Testis (tissue), 5 donors: ENCODE results near the gene CNTN5. TPM values are rescaled to one million over a fixed set of nuclear protein-coding genes. Genes with fewer than 3 reads are reported as not detected.
A peak's percentile ranks its signal among the peaks of the same experiment; 100 is the strongest.

Experiments used
- DNase-seq: peaks from one replicate; pipeline ENCODE4 v3.0.0-alpha.2; 2019
- H3K27ac ChIP-seq, 2 donors: fragments of 200-600 bp; sonication (generic); one replicate each; pipeline ENCODE4 v1.5.1; 2019
- H3K27me3 ChIP-seq: fragments of 200-600 bp; sonication (generic); one replicate; pipeline ENCODE4 v1.5.1; 2019
- H3K36me3 ChIP-seq: fragments of 200-600 bp; sonication (generic); one replicate; pipeline ENCODE4 v1.5.1; 2017; ENCODE audit warnings: low read depth; ENCODE audit errors: missing control alignments
- H3K4me1 ChIP-seq: fragments of 200-600 bp; sonication (generic); one replicate; pipeline ENCODE4 v1.5.1; 2019
- H3K4me3 ChIP-seq, 2 donors: fragments of 200-600 bp; sonication (generic); one replicate each; pipeline ENCODE4 v1.5.1; 2017 to 2019
- H3K9me3 ChIP-seq: fragments of 200-600 bp; sonication (generic); one replicate; pipeline ENCODE4 v1.5.1; 2017
- POLR2A ChIP-seq: fragments of 450-650 bp; IDR thresholded peaks from one replicate; pipeline ENCODE4 v1.6.1; 2017; ENCODE audit warnings: antibody characterized with exemption, mild to moderate bottlenecking, moderate library complexity
- WGBS, 2 donors: methylation state at CpG; one replicate each; pipeline ENCODE4 v1.1.5; 2018; 5-methylcytosine and 5-hydroxymethylcytosine counted together
- intact Hi-C: fragments of 100-400 bp; cut with DNase I; formaldehyde crosslinking; loops from one replicate; pipeline ENCODE4 v1.15.1; 2023; ENCODE audit warnings: low total_unique reads
- long read RNA-seq, 2 donors: transcript quantifications; one replicate each; lab custom pipeline, GENCODE V29; 2026
- polyA plus RNA-seq: library from polyadenylated mRNA; stranded (reverse); fragments of 350-450 nt; fragmentation: Illumina TruSeq; extraction: RNeasy Lipid Tissue Mini Kit (QIAGEN cat#74804); gene quantifications from one replicate; pipeline ENCODE4 v1.2.3, GENCODE V29; 2014; ENCODE audit warnings: low read depth, low replicate concordance; ENCODE audit not compliant: insufficient read depth
- total RNA-seq, 2 donors: library from RNA; depleted of rRNA; stranded (reverse); fragments of >200 nt; gene quantifications; one replicate each; pipeline ENCODE4 v1.2.3, GENCODE V29; 2016
- TF ChIP-seq, protein P1 (sequence below), 3 experiments: fragments of 450-650 bp in 2 of 3; fragments of 200-600 bp in 1 of 3; sonication (generic) in 1 of 3; IDR thresholded peaks; one replicate each; pipeline ENCODE4 v1.5.1; 2016 to 2019; ENCODE audit warnings: antibody characterized with exemption in 3 of 3, mild to moderate bottlenecking in 2 of 3, moderate library complexity in 1 of 3

The CNTN5 gene
- total RNA-seq (under 1 TPM; 0.55 to 0.99 TPM), polyA plus RNA-seq (0.78 TPM)
- long read RNA-seq, donor 1, partial matches to known transcripts: 0 of 1 reads
- long read RNA-seq, donor 1, other reads (novel, unspliced or antisense): 0 of 1 reads
- long read RNA-seq, donor 2: 0 reads

- TF ChIP-seq, protein P1, sequence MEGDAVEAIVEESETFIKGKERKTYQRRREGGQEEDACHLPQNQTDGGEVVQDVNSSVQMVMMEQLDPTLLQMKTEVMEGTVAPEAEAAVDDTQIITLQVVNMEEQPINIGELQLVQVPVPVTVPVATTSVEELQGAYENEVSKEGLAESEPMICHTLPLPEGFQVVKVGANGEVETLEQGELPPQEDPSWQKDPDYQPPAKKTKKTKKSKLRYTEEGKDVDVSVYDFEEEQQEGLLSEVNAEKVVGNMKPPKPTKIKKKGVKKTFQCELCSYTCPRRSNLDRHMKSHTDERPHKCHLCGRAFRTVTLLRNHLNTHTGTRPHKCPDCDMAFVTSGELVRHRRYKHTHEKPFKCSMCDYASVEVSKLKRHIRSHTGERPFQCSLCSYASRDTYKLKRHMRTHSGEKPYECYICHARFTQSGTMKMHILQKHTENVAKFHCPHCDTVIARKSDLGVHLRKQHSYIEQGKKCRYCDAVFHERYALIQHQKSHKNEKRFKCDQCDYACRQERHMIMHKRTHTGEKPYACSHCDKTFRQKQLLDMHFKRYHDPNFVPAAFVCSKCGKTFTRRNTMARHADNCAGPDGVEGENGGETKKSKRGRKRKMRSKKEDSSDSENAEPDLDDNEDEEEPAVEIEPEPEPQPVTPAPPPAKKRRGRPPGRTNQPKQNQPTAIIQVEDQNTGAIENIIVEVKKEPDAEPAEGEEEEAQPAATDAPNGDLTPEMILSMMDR (IDR thresholded peaks at IDR 0.05): no peak
- TF ChIP-seq POLR2A: no peak
- Histone ChIP-seq H3K4me3 (peak within 1 kb of the TSS; percentile 29 to 52), H3K36me3 (no peaks in the 10 kb centered on the region), H3K27ac (no peak within 1 kb of the TSS), H3K9me3 (no peaks in the 10 kb centered on the region), H3K27me3 (no peaks in the 10 kb centered on the region), H3K4me1 (peaks cover 6% of the 10 kb centered on the region)
- intact Hi-C loops: no loop called here
- DNase-seq: peak; percentile 61
- WGBS, 2 donors: 0 to 1% methylated on average over 21 to 55 of the region's 57 CpGs
Observed at GRCh38 chr11:99020352-99021225, at the start of gene CNTN5. Gene CNTN5, plus strand, starts transcription at chr11:99020949.

DNA sequence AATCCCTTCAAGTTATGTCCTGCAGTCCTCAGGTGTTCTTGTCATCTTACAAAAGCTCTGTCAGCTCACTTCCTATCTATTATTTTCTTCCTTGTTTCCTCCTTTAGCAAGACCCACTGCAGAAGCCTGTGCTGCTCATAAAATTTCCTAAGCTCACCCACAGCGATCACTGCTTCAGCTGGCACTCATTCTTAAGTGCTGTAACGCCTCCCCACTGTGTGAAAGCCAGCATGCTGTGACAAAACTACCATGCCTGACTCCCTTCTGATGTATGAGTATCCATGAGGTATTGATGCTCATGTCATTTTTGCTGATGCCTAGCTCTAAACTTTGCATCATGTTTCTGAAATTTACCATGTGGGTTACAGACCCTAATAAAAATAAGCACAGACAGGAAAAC lies 41.5 kb upstream of the CNTN5 start:
- H3K4me1 ChIP-seq: no peaks in the 10 kb centered on the region
- DNase-seq: no peak
- intact Hi-C loops: no loop called here
- no peak overlapping the region for H3K4me3 ChIP-seq
- WGBS, 2 donors: 75 to 83% methylated on average over 2 of the region's 2 CpGs
- no peaks in the 10 kb centered on the region for H3K36me3 ChIP-seq
- no peaks in the 10 kb centered on the region for H3K27me3 ChIP-seq
- no peak overlapping the region for H3K27ac ChIP-seq
- TF ChIP-seq, protein P1 (IDR thresholded peaks at IDR 0.05): no peak
- TF ChIP-seq POLR2A: no peak
- no peaks in the 10 kb centered on the region for H3K9me3 ChIP-seq

DNA sequence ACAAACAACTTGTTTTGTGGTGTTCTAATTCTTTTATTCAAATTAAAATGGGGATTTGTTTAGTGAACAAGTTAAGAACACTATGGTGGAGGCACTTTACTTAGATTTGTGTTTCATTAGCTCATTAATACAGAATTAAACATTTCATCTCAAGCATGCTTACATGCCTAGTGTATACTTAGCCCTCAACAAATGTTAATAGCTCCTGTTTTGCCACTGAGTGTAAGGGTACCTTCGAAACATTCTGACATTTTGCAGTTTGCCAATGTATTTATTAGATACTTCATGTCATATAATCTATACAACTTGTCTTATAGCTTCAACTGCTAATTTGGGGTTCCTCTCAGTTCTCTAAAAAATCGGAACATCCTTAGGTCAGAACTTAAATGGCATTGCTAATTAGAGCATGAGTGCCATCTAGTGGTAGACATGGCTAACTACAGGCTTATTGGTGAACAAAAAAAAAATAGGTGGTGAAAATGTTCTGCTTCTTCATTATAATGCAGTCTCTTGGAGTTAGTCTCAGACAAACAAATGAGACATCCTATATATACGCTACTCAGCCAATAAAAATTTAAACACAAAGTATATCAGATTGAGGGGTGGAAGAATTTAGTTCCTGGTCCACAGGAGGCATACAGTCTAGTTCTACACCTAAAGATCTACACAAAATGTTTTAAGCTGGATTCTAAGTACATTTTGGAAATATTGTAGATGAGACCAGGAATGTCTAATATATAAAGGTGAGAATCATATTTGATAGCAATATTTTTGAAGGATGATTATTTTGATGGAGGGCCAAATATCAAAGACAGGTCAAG lies 4.9 kb upstream of the CNTN5 start:
- DNase-seq: peak; percentile 40
- intact Hi-C loops: no loop called here
- Histone ChIP-seq H3K9me3 (no peaks in the 10 kb centered on the region), H3K4me1 (peaks cover 6% of the 10 kb centered on the region), H3K27me3 (no peaks in the 10 kb centered on the region), H3K27ac (no peak overlapping the region), H3K36me3 (no peaks in the 10 kb centered on the region), H3K4me3 (no peak overlapping the region)
- no peak for TF ChIP-seq POLR2A
- TF ChIP-seq, protein P1 (IDR thresholded peaks at IDR 0.05): peak; percentile 57 to 93 (median 74)
- 18% methylated on average over 3 of the region's 3 CpGs for WGBS, 2 donors

DNA sequence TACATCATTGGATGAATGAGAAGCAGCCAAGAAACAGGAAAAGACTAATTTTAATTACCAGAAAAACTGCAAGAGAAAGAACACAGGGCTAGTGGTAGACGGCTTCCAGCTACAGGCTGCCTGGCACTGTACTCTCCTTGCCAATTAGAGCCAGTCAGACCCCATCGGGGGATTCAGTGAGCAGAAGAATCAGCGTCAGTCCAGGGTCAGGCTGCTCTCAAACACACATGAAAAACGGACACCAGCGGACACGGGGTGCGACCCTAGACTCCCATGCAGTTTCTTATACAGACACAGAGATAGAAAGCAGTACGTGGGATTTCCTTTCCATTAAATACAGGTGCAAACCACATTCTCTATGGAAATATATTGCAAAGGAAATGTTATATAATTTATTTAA lies 1.1 kb upstream of the CNTN5 start:
- intact Hi-C loops: no loop called here
- Histone ChIP-seq H3K9me3 (no peaks in the 10 kb centered on the region), H3K27ac (no peak overlapping the region), H3K4me1 (peaks cover 6% of the 10 kb centered on the region), H3K36me3 (no peaks in the 10 kb centered on the region), H3K4me3 (no peak overlapping the region), H3K27me3 (no peaks in the 10 kb centered on the region)
- TF ChIP-seq POLR2A: no peak
- TF ChIP-seq, protein P1 (IDR thresholded peaks at IDR 0.05): no peak
- no peak for DNase-seq
- WGBS, 2 donors: 4 to 13% methylated on average over 8 of the region's 8 CpGs
